HG03066 (cell line): Measurements from ENCODE around the gene BTBD10.
"Not testable (repeated sequence)": the region's sequence is repeated elsewhere in the genome, so short reads cannot be mapped to it uniquely, and the experiment has no call there.

Experiments
- ATAC-seq: cut with Tn5 transposase; IDR thresholded peaks from one replicate; pipeline ENCODE4 v1.9.1; 2021; ENCODE audit warnings: low read depth; ENCODE audit not compliant: unreplicated experiment

Gene BTBD10

DNA sequence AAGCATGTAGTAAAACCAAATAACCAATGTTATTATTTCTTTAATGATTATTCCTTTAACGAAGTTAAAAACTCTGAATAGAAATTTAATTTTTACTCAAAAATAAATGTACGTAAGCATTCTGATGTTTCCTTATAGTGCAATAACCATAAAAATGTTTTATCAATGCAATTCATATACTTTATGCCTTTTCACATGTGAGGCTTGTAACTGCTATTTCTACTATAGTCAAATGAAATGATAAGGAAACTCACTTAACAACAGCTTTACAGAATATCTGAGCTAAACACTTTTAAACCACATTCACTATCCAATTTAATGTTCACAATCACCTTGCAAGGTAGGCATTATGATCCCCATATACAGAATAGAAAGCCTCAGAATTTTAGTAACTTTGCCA lies 17.4 kb downstream of the BTBD10 start:
- ATAC-seq: no peak

DNA sequence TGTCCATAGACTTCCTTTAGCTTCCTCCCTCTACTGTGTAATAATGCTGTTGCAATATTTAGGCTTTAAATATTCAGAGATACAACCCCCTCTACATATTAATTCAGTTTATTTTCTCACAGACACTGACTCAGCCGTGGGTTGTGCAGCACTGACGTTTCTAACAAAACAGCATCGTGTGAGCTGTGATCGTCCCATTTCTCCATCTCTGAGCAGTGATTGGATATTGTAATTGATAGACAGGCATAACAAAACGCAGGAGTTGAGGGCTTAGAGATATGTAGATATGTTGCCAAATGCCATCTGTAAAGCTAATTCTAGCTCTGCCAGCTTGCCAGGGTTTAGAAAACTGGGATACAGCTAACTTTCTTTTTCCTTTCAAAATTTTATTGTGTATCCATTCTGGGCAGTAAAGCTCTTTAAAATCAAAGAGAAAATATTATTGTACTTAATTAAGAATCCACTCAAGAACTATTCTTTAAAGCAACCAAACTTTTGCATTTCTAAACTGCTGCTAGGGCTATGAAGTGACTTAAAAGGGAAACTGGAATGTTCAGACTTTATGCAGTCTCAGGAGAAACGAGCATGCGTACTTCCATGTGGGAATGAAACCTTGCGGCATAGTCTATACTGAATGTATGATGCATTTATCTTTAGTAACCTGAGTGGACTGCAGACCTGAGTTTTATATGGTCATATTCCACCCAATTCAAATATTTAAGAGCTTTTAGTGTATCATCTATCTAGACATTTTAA lies 22.7 kb downstream of the BTBD10 start:
- no peak for ATAC-seq

DNA sequence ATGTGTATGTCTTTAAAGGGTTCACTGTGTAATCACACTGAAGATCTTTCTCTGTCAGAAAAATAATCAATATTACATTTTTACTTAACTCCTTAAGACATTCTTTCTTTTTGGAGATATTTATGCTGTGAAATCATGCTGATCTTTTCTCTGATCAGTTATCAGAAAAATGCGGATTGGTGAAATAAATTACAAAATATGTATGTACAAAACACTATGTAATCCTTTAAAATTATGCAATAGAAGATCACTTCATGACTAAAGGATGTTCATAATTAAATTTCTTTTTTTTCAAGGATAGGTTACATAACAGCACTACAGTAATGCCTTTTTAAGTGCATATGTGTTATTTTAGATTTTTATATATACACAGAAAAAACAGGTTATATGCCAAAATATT lies 24.7 kb downstream of the BTBD10 start:
- ATAC-seq: no peak

DNA sequence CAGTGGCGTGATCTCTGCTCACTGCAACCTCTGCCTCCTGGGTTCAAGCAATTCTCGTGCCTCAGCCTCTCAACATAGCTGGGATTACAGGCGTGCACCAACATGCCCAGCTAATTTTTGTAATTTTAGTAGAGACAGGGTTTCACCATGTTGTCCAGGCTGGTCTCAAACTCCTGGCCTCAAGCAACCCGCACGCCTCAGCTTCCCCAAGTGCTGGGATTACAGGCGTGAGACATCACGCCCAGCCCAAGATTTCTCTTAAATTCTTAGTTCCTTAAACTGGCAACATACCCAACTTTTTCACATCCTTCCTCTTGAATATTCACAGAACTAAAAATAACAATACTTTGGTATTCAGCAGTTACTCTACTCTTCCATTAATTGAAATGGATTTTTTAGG lies 26.2 kb downstream of the BTBD10 start:
- not testable (repeated sequence) for ATAC-seq

DNA sequence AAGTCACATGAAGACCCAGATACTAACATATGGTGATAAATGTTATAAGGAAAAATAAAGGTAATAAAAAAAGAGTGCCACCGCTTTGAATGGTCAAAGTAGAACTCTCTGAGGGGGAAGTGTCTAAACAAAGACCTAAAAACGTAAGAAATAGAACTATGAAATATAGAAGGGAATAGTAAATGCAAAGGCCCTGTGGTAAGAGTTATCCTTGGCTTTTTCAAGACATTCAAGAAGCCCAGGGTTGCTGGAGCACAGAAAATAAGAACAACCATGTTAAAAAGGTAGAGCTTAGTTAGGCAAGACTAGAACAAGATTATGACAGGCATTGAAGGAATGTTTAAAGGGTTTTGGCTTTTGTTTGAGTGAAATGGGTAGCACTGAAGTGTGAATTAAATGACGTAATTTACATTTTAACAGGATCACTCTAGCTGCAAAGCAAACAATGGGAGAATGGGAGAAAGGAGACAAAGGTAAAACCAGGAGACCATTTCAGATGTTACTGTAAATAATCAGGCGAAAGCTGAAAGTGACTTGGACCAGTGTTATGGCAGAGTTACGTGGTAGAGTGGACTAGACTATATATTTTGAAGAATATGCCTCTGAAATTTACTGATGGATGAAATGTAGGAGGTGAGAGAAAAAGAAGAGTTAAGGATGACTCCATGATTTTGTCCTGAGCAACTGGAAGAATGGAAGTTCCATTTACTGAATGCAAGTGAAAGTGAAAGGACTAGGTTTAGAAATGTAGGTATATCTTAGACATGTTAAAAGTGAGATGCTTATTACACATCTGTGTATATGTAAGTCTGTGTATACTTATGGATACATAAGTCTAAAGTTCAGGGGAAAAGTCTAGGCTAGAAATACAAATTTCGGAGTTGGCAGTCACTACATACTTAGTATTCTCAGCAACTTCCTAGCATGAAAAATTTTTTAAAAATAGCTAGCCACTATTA lies 28.5 kb downstream of the BTBD10 start:
- ATAC-seq: no peak

DNA sequence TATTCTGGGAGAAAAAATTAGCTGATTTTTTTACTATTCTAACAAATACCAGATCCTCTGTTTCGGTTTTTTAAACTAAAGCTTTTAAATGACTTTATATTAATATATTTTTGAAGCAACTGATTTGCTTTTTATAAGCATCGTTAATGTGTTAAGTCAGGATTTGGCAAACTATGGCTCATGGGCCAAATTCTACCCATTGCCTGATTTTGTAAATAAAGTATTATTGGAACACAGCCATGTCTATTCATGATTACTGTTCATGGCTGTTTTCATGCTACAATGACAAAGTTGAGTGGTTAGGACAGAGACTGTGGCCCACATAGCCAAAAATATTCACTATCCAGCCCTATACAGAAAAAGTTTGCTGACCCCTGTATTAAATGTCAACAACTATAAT lies 29.6 kb downstream of the BTBD10 start:
- ATAC-seq: no peak

DNA sequence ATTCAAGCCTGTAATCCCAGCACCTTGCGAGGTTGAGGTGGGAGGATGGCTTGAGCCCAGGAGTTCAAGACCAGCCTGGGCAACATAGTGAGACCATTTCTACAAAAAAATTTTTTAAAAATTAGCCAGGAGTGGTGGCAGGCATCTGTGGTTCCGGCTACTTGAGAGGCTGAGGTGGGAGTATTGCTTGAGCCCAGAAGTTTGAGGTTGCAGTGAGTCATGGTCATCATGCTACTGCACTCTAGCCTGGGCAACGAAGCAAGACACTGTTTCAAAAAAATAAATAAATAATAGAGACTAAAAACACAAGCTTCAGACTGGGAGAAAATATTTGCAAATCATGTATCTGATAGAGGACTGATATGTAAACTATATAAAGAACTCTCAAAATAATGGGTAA lies 33.2 kb downstream of the BTBD10 start:
- no peak for ATAC-seq

DNA sequence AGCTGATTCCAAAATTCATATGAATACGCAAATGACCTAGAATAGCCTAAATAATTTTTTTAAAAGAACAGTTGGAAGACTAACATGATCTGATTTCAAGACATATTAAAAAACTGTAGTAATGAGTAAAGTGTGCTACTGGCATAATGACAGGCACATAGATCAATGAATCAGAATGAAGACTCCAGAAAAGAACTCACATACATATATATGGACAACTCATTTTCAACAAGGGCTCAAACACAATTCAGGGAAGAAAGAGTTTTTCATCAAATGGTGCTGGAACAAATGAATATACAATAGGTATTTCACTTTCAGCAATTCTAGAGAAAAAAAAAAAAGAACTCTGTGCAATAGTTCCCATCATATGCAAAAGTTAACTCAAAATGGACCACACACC lies 33.7 kb downstream of the BTBD10 start:
- no peak for ATAC-seq

DNA sequence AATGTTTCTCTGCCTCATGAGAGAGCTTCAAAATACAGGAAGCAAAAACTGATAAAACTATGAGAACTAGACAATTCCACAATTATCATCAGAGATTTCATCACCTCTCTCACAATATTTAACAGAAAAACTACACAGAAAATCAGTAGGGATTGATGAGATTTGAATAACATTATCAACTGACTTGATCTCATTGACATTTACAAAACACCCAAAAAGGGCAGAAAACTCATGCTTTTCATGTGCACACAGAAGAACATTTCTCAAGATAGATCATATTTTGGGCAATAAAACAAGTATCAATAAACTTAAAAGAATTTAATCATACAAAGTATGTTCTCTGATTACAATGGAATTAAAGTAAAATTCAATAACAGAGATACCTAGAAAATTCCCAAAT lies 35.6 kb downstream of the BTBD10 start:
- no peak for ATAC-seq

DNA sequence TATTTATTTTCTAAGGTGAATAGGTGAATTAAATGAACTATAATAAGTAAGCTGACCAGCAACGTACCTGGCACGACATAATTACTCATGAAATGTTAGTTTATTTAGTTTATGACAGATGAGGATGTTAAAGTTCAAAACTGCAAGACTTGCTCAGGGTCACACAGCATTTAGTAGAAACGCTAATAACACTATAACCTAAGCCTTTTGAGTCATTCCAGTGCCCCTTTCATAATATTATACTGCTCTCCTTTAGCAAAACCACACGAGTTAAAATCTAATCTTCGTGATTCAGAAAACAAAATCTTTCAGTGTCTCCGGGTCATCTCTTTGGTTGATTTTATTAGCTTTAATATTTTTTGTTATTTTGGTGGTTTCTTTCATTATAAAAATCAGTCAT lies 39.6 kb downstream of the BTBD10 start:
- ATAC-seq: no peak

DNA sequence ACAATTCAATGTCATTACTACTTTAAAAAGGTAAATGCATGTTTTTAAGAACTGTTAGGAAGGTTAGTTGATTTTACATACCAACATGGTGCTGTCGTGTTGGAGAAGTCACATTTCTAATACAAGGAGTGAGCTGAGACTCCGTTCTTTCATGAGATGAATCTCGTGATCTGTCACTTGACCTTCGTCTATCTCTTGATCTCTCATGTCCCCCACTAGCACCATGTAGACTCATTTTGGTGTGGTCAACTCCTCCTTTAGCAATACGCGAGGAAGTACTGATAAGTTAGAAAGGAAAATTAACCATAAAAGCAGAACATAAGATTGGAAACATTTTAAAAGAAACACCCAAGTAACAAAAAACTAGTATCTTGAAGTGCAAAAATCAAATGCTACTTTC lies 41.5 kb downstream of the BTBD10 start:
- ATAC-seq: no peak

DNA sequence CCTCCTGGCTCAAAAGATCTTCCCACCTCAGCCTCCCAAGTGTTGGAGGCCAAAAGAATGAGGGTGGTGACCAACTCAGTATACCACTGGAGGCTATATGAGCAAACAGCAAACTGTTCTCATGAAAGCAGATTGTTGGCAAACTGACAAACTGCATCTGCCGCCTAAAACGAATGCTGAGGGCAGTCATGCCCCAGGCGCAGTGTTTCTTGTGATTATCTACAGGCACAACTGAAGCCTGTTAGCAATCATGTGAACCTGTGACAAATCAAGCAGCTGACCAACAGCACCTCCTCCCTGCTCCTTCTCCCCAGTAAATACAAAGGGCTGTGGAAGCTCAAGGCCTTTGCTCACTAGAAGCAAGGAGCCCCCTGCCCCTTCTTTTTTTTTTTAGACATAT lies 47.8 kb downstream of the BTBD10 start:
- no peak for ATAC-seq

DNA sequence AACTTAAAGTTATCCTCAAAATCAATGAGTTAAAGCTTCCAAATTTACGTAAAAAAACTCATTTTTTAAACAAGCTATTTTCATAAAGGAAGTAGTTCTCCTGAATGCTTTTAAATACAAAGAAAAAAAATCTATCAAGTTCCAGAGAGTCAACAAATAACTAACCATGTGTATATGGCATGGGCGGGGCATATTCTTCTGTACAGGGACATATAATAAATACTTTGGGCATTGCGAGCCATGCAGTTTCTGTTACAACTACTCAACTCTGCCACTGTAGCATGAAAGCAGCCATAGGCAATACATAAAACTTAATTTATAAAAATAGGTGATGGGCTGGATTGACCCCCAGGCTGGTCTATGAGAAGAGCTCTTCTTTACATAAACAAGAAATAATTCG lies 57.8 kb downstream of the BTBD10 start:
- ATAC-seq: no peak

DNA sequence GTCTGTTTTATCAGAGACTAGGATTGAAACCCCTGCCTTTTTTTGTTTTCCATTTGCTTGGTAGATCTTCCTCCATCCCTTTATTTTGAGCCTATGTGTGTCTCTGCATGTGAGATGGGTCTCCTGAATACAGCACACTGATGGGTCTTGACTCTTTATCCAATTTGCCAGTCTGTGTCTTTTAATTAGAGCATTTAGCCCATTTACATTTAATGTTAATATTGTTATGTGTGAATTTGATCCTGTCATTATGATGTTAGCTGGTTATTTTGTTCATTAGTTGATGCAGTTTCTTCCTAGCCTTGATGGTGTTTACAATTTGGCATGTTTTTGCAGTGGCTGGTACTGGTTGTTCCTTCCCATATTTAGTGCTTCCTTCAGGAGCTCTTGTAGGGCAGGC lies 64.7 kb downstream of the BTBD10 start:
- ATAC-seq: not testable (repeated sequence)

DNA sequence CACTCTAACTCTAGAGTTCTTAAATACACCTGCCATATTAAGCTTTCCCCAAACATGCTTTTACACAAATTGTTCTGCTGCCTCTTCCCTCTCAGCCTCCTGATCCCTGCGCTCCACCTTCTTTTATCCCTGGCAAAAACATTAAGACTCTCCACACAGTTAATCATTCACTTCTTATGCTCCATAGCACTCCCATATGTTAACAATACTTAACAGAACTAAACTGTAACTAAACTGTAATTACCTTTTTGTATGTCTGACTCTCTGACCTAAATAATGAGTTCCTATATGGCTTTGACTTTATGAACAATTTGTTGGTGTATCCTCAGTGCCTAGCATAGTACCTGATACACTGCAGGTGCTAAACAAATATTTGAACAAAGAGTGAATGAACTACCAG lies 71.8 kb downstream of the BTBD10 start:
- no peak for ATAC-seq

DNA sequence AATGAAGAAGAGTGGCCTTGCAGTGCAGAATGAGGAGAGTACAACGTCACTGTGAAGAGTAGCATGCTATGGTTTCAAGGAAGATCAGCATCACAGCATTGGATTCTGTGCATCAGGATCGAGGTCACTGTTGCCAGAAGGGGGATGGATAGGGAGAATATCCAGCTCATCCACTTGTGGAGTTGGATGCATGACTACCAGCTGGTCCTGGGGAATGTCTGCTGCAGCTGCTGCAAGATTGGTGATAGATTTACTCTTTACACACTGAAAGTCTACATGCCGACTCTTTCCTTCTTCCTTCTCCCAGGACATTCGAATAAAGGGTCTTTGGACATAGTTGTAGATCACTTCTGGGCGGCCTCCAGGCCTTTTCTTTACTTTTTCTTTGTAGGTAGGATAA lies 74.3 kb downstream of the BTBD10 start:
- no peak for ATAC-seq

DNA sequence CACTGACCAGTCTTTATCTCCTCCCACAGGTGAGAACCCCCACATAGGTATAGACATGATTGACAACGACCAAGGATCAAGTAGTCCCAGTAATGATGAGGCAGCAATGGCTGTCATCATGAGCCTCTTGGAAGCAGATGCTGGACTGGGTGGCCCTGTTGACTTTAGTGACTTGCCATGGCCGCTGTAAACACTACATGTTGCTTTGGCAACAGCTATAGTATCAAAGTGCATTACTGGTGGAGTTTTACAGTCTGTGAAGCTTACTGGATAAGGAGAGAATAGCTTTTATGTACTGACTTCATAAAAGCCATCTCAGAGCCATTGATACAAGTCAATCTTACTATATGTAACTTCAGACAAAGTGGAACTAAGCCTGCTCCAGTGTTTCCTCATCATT lies 76.5 kb downstream of the BTBD10 start:
- ATAC-seq: no peak

DNA sequence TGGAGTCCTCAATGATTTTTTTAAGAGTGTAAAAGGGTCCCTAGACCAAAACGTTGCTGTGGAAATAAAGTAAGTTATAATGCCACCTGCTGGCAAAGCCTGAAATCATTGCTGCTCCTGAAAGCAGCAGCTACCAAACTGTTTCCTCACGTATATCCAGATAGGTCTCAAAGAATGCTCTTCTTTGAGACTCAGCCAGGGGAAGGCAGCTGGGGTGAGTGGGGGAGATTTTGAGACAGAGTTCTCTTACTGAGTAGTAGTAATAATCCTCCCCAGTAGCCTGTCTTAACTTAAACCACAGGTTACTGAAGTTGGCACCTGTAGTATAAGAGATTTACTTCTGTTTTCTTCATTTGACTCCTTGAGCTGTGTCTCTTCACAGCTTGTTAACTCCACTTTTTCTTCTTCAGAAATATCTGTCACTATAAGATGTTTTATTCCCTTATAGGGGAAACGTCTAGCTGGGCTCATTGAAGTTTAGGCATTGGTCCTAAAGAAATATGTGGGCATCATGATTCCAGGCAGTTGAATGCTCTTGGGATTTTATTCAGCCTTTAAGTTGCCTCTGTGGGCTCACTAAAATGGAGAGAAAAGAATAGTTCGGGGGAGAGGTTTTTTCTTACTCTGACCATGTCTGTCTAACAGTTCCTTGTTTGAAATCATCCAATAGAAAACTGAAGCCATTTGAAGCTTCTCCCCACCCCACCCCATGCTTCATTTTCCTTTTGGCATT lies 77.9 kb downstream of the BTBD10 start:
- ATAC-seq: no peak

DNA sequence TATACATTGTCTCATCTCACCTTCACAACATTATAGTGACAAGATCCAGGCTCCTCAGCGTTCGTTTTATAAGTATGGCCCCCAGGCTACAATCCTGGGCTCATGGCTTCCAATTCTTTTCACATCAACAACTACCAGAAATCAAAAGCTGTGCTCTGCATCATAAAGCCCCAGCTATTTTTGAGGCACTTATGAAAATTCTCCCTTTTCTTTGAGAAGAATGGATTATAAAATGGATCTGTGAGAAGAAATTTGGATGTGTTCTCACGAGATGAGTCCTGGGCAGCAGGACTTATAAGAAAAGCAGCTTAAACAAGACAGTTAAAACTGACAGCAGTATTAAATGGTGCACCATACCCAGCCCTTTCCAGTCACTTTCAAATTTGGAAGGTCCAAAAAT lies 80.3 kb downstream of the BTBD10 start:
- no peak for ATAC-seq

DNA sequence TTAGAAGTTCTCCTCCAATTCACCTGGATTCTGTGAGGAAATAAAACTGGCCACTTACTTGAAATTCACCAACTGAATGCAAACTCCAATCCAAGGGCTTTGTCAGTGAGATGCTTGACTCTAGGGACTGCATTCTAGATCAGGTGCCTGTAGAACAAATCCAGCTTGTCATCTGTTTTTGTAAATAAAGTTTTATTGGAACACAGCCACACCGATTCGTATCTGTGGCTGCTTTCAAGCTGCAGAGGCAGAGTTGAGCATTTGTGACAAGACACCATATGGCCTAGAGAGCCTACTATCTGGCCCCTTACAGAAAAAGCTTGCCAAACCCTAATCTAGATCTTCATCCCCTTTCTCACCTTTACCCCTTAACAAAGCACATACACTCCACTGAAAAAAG lies 82.3 kb downstream of the BTBD10 start:
- ATAC-seq: no peak

DNA sequence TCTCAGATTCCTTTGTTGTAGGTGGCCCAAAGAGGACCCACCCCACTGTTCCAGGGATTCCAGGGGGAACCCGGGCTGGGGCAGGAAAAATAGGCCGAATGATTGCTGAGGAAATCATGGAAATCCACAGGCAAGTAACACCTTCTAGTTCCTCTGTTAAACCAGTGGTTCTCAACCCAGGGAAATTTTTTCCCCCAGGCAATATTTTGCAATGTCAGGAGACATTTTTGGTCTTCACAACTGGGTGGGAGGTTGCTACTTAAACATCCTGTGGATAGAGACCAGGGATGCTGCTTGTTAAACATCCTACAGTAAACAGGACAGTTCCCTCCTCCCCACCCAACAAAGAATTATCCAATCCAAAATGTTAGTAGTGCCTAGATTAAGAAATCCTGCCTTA lies 84.7 kb downstream of the BTBD10 start:
- no peak for ATAC-seq
